Nephron progenitor cell (in vitro differentiated cells): ENCODE results near the gene PTGS2.

Source experiments
- DNase-seq: peaks from one replicate; pipeline ENCODE4 v3.0.0; 2021
- H3K27ac Mint-ChIP-seq: 2 replicates; pipeline ENCODE4 v1.8.0; 2021; ENCODE audit warnings: mild to moderate bottlenecking, moderate library complexity, mixed read lengths
- H3K27me3 Mint-ChIP-seq: 2 replicates; pipeline ENCODE4 v1.8.0; 2021; ENCODE audit warnings: mild to moderate bottlenecking, low read depth, mixed read lengths; ENCODE audit not compliant: poor library complexity
- H3K36me3 Mint-ChIP-seq: 2 replicates; pipeline ENCODE4 v1.8.0; 2021; ENCODE audit warnings: low read depth, mixed read lengths
- H3K4me1 Mint-ChIP-seq: 2 replicates; pipeline ENCODE4 v1.8.0; 2021; ENCODE audit warnings: mixed read lengths
- H3K4me3 Mint-ChIP-seq: 2 replicates; pipeline ENCODE4 v1.8.0; 2021; ENCODE audit warnings: mild to moderate bottlenecking, moderate library complexity, mixed read lengths
- H3K9me3 Mint-ChIP-seq: 2 replicates; pipeline ENCODE4 v1.8.0; 2021; ENCODE audit warnings: mild to moderate bottlenecking, moderate library complexity, mixed read lengths
- TF ChIP-seq, protein P1 (sequence below): fragments of 200-600 bp; sonication (generic); IDR thresholded peaks from 2 replicates; pipeline ENCODE4 v1.5.0; 2021; ENCODE audit warnings: antibody characterized with exemption

Gene PTGS2

GRCh38 chr1:186708694-186709097 lies 28.5 kb upstream of the PTGS2 start:
- H3K9me3 Mint-ChIP-seq, result no peaks in the 10 kb centered on the region
- no peaks in the 10 kb centered on the region for H3K27me3 Mint-ChIP-seq
- H3K4me3 Mint-ChIP-seq, result no peak overlapping the region
- H3K36me3 Mint-ChIP-seq, result no peaks in the 10 kb centered on the region
- H3K27ac Mint-ChIP-seq, result no peak overlapping the region
- TF ChIP-seq, protein P1, sequence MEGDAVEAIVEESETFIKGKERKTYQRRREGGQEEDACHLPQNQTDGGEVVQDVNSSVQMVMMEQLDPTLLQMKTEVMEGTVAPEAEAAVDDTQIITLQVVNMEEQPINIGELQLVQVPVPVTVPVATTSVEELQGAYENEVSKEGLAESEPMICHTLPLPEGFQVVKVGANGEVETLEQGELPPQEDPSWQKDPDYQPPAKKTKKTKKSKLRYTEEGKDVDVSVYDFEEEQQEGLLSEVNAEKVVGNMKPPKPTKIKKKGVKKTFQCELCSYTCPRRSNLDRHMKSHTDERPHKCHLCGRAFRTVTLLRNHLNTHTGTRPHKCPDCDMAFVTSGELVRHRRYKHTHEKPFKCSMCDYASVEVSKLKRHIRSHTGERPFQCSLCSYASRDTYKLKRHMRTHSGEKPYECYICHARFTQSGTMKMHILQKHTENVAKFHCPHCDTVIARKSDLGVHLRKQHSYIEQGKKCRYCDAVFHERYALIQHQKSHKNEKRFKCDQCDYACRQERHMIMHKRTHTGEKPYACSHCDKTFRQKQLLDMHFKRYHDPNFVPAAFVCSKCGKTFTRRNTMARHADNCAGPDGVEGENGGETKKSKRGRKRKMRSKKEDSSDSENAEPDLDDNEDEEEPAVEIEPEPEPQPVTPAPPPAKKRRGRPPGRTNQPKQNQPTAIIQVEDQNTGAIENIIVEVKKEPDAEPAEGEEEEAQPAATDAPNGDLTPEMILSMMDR, result no peak
- no peak for DNase-seq
- H3K4me1 Mint-ChIP-seq, result no peaks in the 10 kb centered on the region

DNA sequence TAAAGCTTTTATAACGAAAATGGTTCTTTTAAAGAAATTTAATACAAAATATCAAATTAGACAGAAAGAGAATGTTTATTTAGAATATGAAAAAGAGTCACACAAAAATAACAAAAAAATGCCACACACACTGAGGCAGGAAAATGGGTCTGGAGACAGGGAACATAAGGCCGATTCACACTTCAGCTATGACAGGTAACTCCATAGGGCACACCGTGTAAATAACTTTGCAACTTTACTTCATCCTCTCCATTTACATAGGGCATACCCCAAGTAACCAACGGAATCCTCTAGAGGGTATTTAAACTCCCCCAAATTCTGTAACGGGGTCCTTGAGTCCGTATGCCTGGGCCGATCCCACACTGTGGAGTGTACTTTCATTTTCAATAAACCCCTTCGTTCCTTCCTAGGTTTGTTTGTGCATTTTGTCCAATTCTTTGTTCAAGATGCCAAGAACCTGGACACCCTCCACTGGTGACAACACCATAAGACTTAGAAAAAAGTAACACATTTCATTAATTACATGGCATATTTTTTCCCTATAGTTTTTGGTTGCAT lies 23.1 kb upstream of the PTGS2 start:
- TF ChIP-seq, protein P1, result no peak
- H3K4me3 Mint-ChIP-seq, result no peak overlapping the region
- H3K4me1 Mint-ChIP-seq, result no peaks in the 10 kb centered on the region
- DNase-seq, result no peak
- H3K27me3 Mint-ChIP-seq, result no peaks in the 10 kb centered on the region
- H3K9me3 Mint-ChIP-seq, result no peaks in the 10 kb centered on the region
- no peak overlapping the region for H3K27ac Mint-ChIP-seq
- H3K36me3 Mint-ChIP-seq, result no peaks in the 10 kb centered on the region

DNA sequence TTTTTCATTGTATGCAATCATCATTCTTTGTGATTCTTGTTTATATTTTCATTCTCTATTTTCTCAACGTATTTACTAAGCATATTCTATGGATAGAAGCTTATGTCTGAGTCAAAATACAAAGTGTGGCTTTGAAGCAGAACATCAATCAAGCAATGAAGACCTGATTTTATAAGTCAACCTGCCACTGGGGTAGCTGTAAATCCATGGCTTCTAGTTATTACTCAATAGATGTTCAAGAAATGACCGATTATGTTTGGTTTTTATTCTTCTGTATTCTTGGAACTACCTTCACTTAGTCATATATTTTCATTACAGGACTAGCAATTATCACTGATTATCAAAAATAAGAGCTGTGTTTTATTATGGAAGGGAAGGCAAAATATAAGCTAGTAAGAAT lies 20.5 kb upstream of the PTGS2 start:
- no peak overlapping the region for H3K4me3 Mint-ChIP-seq
- no peaks in the 10 kb centered on the region for H3K4me1 Mint-ChIP-seq
- no peak overlapping the region for H3K27ac Mint-ChIP-seq
- TF ChIP-seq, protein P1, result no peak
- H3K36me3 Mint-ChIP-seq, result no peaks in the 10 kb centered on the region
- H3K27me3 Mint-ChIP-seq, result no peaks in the 10 kb centered on the region
- H3K9me3 Mint-ChIP-seq, result no peaks in the 10 kb centered on the region
- no peak for DNase-seq

DNA sequence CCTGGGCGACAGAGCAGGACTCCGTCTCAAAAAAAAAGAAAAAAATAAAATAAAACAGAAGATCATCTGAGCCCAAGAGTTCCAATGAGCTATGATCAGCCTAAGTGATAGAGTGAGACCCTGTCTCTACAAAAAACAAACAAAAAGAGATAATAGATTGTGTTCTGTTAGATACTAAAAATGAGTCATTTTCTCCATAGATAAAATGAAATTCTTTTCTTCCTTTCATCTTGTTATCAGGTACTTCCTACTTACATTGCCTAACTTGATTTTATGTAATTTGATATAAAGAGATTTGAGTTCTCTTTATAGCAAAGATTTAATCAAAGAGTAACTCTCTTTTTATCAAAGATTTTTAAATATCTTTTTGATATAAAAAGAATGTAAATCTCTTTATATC lies 19.3 kb upstream of the PTGS2 start:
- Mint-ChIP-seq H3K4me1 (no peaks in the 10 kb centered on the region), H3K27me3 (no peaks in the 10 kb centered on the region), H3K9me3 (no peaks in the 10 kb centered on the region), H3K4me3 (no peak overlapping the region), H3K36me3 (no peaks in the 10 kb centered on the region), H3K27ac (no peak overlapping the region)
- TF ChIP-seq, protein P1, result no peak
- no peak for DNase-seq

DNA sequence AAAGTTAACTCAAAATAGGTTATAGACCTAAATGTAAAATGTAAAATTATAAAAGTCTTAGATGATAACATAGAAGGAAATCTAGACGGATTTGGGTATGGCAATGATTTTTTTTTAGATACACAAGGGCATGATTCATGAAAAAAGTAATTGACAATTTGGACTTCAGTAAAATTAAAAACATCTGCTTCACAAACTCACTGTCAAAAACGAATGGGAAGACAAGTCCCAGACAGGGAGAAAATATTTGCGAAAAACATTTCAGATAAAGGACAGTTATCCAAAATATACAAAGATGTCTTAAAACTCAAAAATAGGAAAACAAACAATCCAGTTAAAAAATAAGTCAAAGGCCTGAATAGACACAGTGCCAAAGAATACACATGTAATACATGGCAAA lies 9.7 kb upstream of the PTGS2 start:
- H3K36me3 Mint-ChIP-seq, result no peaks in the 10 kb centered on the region
- H3K4me1 Mint-ChIP-seq, result no peaks in the 10 kb centered on the region
- no peak overlapping the region for H3K4me3 Mint-ChIP-seq
- DNase-seq, result no peak
- H3K27ac Mint-ChIP-seq, result no peak overlapping the region
- H3K27me3 Mint-ChIP-seq, result peaks cover 6% of the 10 kb centered on the region
- TF ChIP-seq, protein P1, result no peak
- H3K9me3 Mint-ChIP-seq, result peaks cover 15% of the 10 kb centered on the region

DNA sequence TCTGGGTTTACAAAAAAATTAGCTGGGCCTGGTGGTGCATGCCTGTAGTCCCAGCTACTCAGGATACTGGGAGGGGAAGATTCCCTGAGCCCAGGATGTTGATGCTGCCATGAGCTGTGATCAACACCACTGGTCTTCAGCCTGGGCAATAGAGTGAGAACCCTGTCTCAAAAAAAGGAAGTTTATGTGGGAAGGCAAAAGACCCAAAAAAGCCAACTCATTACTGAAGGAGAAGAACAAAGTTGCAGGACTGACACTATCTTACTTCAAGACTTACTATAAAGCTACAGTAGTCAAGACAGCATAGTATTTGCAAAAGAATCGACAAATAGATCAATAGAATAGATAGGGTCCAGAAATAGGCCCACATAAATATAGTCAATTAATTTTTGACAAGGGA lies 9.2 kb upstream of the PTGS2 start:
- Mint-ChIP-seq H3K27ac (no peak overlapping the region), H3K4me1 (no peaks in the 10 kb centered on the region), H3K9me3 (peaks cover 15% of the 10 kb centered on the region), H3K4me3 (no peak overlapping the region), H3K36me3 (no peaks in the 10 kb centered on the region), H3K27me3 (peaks cover 7% of the 10 kb centered on the region)
- no peak for DNase-seq
- TF ChIP-seq, protein P1, result no peak
